K562 (cell line): ENCODE data around the gene SUFU. TPM values are rescaled to one million over a fixed set of nuclear protein-coding genes. Genes with fewer than 3 reads are reported as not detected.
A peak's percentile ranks its signal among the peaks of the same experiment; 100 is the strongest.

Source experiments
- BCLAF1 ChIP-seq, 2 experiments: fragments of 450-650 bp in 1 of 2; IDR thresholded peaks; 2 replicates each; pipeline ENCODE4 v1.6.1; 2011 to 2017; ENCODE audit warnings: low read depth in 2 of 2, antibody characterized with exemption in 1 of 2, borderline replicate concordance in 1 of 2, low read length in 1 of 2, mild to moderate bottlenecking in 1 of 2, mixed read lengths in 1 of 2; ENCODE audit not compliant: control insufficient read depth in 1 of 2
- E2F6 ChIP-seq, 2 experiments: IDR thresholded peaks; 2 replicates each; pipeline ENCODE4 v1.6.1; 2011; ENCODE audit warnings: borderline replicate concordance in 1 of 2, control low read depth in 1 of 2, low read depth in 1 of 2, low read length in 1 of 2, mild to moderate bottlenecking in 1 of 2, mixed read lengths in 1 of 2, moderate library complexity in 1 of 2; ENCODE audit not compliant: insufficient read depth in 1 of 2, insufficient read length in 1 of 2, poor library complexity in 1 of 2, severe bottlenecking in 1 of 2; ENCODE audit errors: extremely low read depth in 1 of 2
- HNRNPLL ChIP-seq: fragments of 200-400 bp; formaldehyde crosslinking; IDR thresholded peaks from 2 replicates; pipeline ENCODE4 v1.6.1; 2017; ENCODE audit warnings: low read length, low read depth, mild to moderate bottlenecking; ENCODE audit not compliant: poor library complexity, severe bottlenecking
- LEF1 ChIP-seq: fragments of 450-650 bp; IDR thresholded peaks from 2 replicates; pipeline ENCODE4 v1.6.1; 2016; ENCODE audit warnings: mild to moderate bottlenecking
- MAZ ChIP-seq, 2 experiments: fragments of 450-650 bp in 1 of 2; sonication (generic) in 1 of 2; formaldehyde crosslinking; IDR thresholded peaks in 1 of 2; conservative IDR thresholded peaks in 1 of 2; 2 replicates each; pipeline versions ENCODE4 v1.4.0 to v1.5.0; 2020; ENCODE audit warnings: mild to moderate bottlenecking in 1 of 2, missing genetic modification reagents in 1 of 2
- NRF1 ChIP-seq, 2 experiments: fragments of 450-650 bp; IDR thresholded peaks in 1 of 2; conservative IDR thresholded peaks in 1 of 2; 2 replicates each; pipeline ENCODE4 v1.6.1; 2014; ENCODE audit warnings: mild to moderate bottlenecking in 2 of 2
- POLR2G ChIP-seq: fragments of 200-400 bp; formaldehyde crosslinking; IDR thresholded peaks from 2 replicates; pipeline ENCODE4 v1.6.1; 2017; ENCODE audit warnings: low read depth, mild to moderate bottlenecking, antibody characterized with exemption, low read length, moderate library complexity
- POLR3A ChIP-seq: IDR thresholded peaks from 2 replicates; pipeline ENCODE4 v1.6.1; 2011; ENCODE audit warnings: borderline replicate concordance, mild to moderate bottlenecking, moderate library complexity; ENCODE audit not compliant: insufficient read length, insufficient read depth; ENCODE audit errors: extremely low read depth
- YY1 ChIP-seq, 3 experiments: IDR thresholded peaks; 2 replicates each; pipeline ENCODE4 v1.6.1; 2011; ENCODE audit warnings: low read length in 2 of 3, mild to moderate bottlenecking in 2 of 3, moderate library complexity in 2 of 3, borderline replicate concordance in 1 of 3, control low read depth in 1 of 3, low read depth in 1 of 3; ENCODE audit not compliant: insufficient read depth in 3 of 3, insufficient replicate concordance in 2 of 3, control insufficient read depth in 1 of 3, insufficient read length in 1 of 3; ENCODE audit errors: extremely low read depth in 1 of 3
- ZNF589 ChIP-seq: fragments of 200-800 bp; sonication (Bioruptor generic); IDR thresholded peaks from 2 replicates; pipeline ENCODE4 v1.6.1; 2016; ENCODE audit warnings: low read depth, missing genetic modification characterization, missing compliant biosample characterization
- polyA plus RNA-seq, 8 experiments: library from polyadenylated mRNA; depleted of rRNA in 4 of 8; stranded (reverse) in 5 of 8; unstranded in 3 of 8; fragments of >200 nt; fragmentation: Nextera tagmentation in 2 of 8; fragmentation: Illumina TruSeq in 1 of 8; extraction: Ambion mirVana in 2 of 8; extraction: Trizol in 1 of 8; gene quantifications; 2 replicates each; pipeline versions ENCODE4 v1.2.1 to v1.2.3, GENCODE V29; 2011 to 2014; ENCODE audit warnings: inconsistent platforms in 1 of 8, missing spikeins in 1 of 8
- total RNA-seq, 7 experiments: library from RNA; depleted of rRNA in 6 of 7; stranded (reverse); fragments of >200 nt in 6 of 7; fragmentation: Illumina TruSeq in 2 of 7; extraction: Trizol in 2 of 7; gene quantifications; 2 replicates each; pipeline versions ENCODE4 v1.2.1 to v1.2.3, GENCODE V29; 2011 to 2021; ENCODE audit warnings: low replicate concordance in 1 of 7
- TF ChIP-seq, protein P1 (sequence below): fragments of 250-450 bp; sonication (Bioruptor Pico); IDR thresholded peaks from 2 replicates; pipeline ENCODE4 v1.4.0; 2020
- TF ChIP-seq, protein P2 (sequence below): fragments of 450-650 bp; formaldehyde crosslinking; IDR thresholded peaks from 2 replicates; pipeline ENCODE4 v1.4.0; 2020; ENCODE audit warnings: mild to moderate bottlenecking, moderate library complexity

The SUFU gene
- total and polyA plus RNA-seq, 9 of the 15 experiments (the other 6 are each of a cell fraction or from before 2014, with no cell fraction given): 0.59 to 6.3 (median 0.82) TPM

GRCh38 chr10:102644066-102644645, 140.4 kb downstream of the SUFU start, which contains the start of gene TRIM8 (continued):
- TF ChIP-seq, protein P1, sequence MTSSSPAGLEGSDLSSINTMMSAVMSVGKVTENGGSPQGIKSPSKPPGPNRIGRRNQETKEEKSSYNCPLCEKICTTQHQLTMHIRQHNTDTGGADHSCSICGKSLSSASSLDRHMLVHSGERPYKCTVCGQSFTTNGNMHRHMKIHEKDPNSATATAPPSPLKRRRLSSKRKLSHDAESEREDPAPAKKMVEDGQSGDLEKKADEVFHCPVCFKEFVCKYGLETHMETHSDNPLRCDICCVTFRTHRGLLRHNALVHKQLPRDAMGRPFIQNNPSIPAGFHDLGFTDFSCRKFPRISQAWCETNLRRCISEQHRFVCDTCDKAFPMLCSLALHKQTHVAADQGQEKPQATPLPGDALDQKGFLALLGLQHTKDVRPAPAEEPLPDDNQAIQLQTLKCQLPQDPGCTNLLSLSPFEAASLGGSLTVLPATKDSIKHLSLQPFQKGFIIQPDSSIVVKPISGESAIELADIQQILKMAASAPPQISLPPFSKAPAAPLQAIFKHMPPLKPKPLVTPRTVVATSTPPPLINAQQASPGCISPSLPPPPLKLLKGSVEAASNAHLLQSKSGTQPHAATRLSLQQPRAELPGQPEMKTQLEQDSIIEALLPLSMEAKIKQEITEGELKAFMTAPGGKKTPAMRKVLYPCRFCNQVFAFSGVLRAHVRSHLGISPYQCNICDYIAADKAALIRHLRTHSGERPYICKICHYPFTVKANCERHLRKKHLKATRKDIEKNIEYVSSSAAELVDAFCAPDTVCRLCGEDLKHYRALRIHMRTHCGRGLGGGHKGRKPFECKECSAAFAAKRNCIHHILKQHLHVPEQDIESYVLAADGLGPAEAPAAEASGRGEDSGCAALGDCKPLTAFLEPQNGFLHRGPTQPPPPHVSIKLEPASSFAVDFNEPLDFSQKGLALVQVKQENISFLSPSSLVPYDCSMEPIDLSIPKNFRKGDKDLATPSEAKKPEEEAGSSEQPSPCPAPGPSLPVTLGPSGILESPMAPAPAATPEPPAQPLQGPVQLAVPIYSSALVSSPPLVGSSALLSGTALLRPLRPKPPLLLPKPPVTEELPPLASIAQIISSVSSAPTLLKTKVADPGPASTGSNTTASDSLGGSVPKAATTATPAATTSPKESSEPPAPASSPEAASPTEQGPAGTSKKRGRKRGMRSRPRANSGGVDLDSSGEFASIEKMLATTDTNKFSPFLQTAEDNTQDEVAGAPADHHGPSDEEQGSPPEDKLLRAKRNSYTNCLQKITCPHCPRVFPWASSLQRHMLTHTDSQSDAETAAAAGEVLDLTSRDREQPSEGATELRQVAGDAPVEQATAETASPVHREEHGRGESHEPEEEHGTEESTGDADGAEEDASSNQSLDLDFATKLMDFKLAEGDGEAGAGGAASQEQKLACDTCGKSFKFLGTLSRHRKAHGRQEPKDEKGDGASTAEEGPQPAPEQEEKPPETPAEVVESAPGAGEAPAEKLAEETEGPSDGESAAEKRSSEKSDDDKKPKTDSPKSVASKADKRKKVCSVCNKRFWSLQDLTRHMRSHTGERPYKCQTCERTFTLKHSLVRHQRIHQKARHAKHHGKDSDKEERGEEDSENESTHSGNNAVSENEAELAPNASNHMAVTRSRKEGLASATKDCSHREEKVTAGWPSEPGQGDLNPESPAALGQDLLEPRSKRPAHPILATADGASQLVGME: peak; percentile 59; the same call in 1 of the 2 replicates
- TF ChIP-seq NRF1 (conservative IDR thresholded peaks at IDR 0.05 in 1 of 2, IDR thresholded peaks at IDR 0.05 in 1 of 2): peak in 1 of 2 experiments; percentile 63; a peak in 2 of 4 replicates
- TF ChIP-seq, protein P2, sequence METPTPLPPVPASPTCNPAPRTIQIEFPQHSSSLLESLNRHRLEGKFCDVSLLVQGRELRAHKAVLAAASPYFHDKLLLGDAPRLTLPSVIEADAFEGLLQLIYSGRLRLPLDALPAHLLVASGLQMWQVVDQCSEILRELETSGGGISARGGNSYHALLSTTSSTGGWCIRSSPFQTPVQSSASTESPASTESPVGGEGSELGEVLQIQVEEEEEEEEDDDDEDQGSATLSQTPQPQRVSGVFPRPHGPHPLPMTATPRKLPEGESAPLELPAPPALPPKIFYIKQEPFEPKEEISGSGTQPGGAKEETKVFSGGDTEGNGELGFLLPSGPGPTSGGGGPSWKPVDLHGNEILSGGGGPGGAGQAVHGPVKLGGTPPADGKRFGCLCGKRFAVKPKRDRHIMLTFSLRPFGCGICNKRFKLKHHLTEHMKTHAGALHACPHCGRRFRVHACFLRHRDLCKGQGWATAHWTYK (CRISPR knock-in tag): peak; percentile 30; the same call in 1 of the 2 replicates
- peak in 1 of 3 experiments; percentile 24 for TF ChIP-seq YY1 (IDR thresholded peaks at IDR 0.05; ENCODE audit: borderline replicate concordance in 1 of 3, control insufficient read depth in 1 of 3, extremely low read depth in 1 of 3, insufficient read depth in 3 of 3, insufficient read length in 1 of 3, insufficient replicate concordance in 2 of 3, low read depth in 1 of 3, low read length in 2 of 3)
- no peak for TF ChIP-seq BCLAF1 (IDR thresholded peaks at IDR 0.05; ENCODE audit: borderline replicate concordance in 1 of 2, control insufficient read depth in 1 of 2, low read depth in 2 of 2, low read length in 1 of 2)
- peak in 1 of 2 experiments; percentile 78 for TF ChIP-seq E2F6 (IDR thresholded peaks at IDR 0.05; ENCODE audit: borderline replicate concordance in 1 of 2, extremely low read depth in 1 of 2, insufficient read depth in 1 of 2, insufficient read length in 1 of 2, low read depth in 1 of 2, low read length in 1 of 2, poor library complexity in 1 of 2, severe bottlenecking in 1 of 2)
- peak; percentile 78 for TF ChIP-seq HNRNPLL
- no peak for TF ChIP-seq POLR3A
- TF ChIP-seq MAZ (CRISPR knock-in tag; conservative IDR thresholded peaks at IDR 0.05 in 1 of 2, IDR thresholded peaks at IDR 0.05 in 1 of 2): peak in 1 of 2 experiments; percentile 29; a peak in 1 of 4 replicates
- peak; percentile 75 for TF ChIP-seq POLR2G
- TF ChIP-seq ZNF589 (CRISPR knock-in tag): 0 out of 2 replicates have a peak, but pooled peaks have one; percentile 5
- no peak for TF ChIP-seq LEF1
